KOPT-K1 (cell line): ENCODE measurements around the gene TRAF3.

ENCODE experiments used
- H3K27ac ChIP-seq: fragments of 200-600 bp; sonication (generic); 2 replicates; pipeline ENCODE4 v1.5.1; 2016; ENCODE audit warnings: antibody characterized with exemption, mild to moderate bottlenecking, low read depth, low read length; ENCODE audit not compliant: poor library complexity, severe bottlenecking
- H3K36me3 ChIP-seq: fragments of 200-600 bp; sonication (generic); 2 replicates; pipeline ENCODE4 v1.5.1; 2017; ENCODE audit warnings: antibody characterized with exemption, mild to moderate bottlenecking, low read length, moderate library complexity; ENCODE audit not compliant: insufficient read depth
- H3K9me3 ChIP-seq: fragments of 200-600 bp; sonication (generic); 2 replicates; pipeline ENCODE4 v1.5.1; 2017; ENCODE audit warnings: antibody characterized with exemption, low read length, mild to moderate bottlenecking; ENCODE audit not compliant: insufficient read depth, poor library complexity, severe bottlenecking

The TRAF3 gene

DNA sequence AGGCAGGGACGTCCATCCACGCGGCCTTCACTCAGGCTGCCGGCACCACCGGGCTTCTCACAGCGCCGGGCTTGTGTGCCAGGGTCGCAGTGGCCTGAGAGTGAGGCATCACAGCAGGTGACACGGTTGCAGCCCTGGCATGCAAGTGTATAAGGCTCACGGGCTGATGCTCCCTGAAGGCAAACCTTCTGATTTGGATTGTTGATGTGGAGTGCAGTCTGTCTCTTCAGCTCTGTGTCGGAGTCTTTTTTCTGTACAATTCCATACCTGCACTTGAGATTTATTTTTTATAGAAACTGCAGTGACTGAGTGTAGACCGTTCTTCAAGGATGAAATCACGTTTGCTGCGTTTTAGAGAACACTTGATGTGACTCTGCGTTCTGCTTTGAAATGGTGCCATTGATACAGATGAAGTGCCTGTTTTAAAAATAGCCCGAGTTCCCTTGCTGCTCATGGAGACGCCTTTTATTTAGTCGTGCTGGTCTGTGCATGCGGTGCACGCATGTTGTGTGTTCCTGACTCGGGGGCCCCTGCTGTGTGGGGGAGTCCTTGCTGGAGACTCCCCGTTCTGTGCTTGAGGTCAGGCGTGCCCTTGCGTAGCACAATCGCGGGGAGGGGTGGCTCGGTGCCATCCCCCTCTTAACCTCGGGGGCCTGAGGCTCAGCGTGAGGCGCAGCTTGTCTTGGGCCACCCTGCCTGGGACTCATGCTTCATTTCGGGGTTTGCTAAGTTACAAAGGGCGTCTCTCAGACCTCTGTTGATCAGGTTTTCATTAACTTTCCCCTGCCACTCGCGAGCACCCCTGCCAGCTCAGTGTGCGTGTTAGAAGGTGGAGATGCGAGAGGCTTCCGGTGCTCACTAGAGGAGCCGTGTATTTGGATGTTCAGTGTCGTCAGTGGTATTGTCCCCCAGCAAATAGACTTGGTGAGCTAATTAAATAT lies 123.7 kb downstream of the TRAF3 start:
- Histone ChIP-seq H3K36me3 (peaks cover 82% of the 10 kb centered on the region), H3K9me3 (no peaks in the 10 kb centered on the region), H3K27ac (no peak overlapping the region)

DNA sequence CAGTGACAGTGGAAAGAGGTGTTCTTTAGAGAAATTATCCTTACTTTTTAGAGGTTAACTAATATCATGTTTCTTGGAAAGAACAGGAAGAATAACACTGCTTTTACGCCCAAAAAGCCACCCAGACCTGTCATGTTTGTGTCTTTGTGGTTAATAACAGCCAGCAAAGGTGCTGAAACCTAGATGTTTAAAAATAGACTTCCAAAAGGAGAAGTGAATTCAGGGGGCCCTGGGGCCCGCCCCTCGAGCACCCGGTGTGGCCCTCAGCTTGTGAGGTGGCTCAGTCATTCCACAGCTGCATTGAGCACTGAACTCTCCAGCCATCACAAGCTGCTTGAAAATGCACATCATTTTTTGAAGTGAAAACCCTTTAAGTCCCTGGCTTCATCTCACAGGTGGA lies 124.4 kb downstream of the TRAF3 start:
- Histone ChIP-seq H3K9me3 (no peaks in the 10 kb centered on the region), H3K27ac (peak overlapping the region; percentile 16), H3K36me3 (peaks cover 83% of the 10 kb centered on the region)

DNA sequence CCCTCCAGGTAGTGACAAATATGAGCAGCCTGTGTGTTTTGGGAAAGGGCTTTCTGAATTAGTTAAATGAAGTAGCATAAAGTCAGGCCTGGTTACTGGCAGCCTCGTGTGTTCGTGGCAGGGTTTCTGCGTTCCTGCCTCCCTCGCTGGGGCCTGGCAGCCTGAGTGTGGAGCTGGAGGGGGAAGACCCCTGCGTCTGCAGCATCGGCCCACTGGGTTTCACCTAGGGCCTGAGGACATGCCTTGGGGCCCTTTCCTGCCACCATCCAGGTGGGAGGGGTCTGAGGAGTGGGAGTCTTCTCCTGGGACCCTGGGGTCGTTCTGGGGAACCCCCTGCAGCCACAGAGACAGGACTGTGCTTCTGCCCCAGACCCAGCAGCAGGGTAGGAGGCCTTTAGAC lies 124.8 kb downstream of the TRAF3 start:
- Histone ChIP-seq H3K36me3 (peaks cover 83% of the 10 kb centered on the region), H3K27ac (peak overlapping the region; percentile 16), H3K9me3 (no peaks in the 10 kb centered on the region)

DNA sequence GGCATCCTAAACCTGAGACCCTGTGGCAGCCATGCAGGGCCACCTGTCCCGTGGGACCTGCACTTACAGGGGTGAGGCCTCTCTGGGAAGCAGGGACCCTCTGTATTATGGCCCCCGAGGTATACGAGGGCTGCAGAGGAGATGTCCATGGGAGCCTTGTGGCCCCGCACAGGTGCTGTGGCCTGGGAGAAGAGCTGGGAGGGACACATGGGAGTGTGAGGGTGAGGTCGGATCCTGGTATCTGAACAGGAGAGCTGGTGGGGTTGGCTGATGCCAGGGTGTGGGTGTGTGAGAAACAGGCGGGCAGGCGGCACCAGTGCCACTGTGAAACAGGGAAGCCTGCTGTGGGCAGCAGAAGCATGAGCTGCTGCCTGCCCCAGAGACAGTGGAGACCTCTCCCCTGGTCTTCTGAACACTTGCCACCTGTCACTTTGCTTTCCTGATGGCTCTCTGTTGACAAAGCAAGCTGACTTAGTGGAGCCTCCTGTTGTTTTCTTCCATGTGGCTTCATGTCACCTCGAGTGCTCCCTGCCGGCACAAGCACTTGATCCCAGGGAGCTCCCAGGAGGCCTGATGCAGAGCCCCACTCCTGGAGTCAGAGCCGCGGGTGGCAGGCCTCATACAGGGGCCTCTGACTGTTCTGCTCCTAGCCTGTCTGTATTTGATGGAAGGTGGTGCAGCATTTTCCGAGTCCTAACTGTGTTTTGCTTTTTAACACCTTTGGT lies 125.4 kb downstream of the TRAF3 start:
- Histone ChIP-seq H3K36me3 (peaks cover 83% of the 10 kb centered on the region), H3K27ac (no peak overlapping the region), H3K9me3 (no peaks in the 10 kb centered on the region)

DNA sequence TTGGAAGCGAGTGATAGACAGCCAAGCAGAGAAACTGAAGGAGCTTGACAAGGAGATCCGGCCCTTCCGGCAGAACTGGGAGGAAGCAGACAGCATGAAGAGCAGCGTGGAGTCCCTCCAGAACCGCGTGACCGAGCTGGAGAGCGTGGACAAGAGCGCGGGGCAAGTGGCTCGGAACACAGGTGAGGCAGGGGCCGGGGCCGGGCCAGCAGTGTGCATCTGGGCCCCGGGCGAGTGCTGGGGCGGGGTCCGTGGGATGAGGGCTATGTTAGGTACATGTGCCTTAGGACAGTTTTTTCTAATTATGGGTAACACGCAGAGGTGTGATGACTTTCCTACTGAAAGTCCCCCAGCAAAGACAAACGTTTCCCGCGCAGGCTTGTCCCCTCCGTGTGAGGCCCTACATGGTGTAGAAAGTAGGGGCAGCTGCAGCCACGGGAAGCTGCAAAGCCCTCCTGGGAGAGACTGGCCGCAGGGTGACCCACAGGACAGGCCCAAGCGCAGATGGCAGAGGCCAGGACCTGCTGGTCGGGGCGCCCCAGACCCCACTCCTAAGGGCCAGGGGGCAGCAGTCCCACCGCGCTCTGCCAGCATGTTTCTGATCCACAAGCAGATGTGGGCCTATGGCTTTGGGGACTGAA lies 126.1 kb downstream of the TRAF3 start:
- H3K36me3 ChIP-seq = peaks cover 80% of the 10 kb centered on the region
- no peak overlapping the region for H3K27ac ChIP-seq
- no peaks in the 10 kb centered on the region for H3K9me3 ChIP-seq

DNA sequence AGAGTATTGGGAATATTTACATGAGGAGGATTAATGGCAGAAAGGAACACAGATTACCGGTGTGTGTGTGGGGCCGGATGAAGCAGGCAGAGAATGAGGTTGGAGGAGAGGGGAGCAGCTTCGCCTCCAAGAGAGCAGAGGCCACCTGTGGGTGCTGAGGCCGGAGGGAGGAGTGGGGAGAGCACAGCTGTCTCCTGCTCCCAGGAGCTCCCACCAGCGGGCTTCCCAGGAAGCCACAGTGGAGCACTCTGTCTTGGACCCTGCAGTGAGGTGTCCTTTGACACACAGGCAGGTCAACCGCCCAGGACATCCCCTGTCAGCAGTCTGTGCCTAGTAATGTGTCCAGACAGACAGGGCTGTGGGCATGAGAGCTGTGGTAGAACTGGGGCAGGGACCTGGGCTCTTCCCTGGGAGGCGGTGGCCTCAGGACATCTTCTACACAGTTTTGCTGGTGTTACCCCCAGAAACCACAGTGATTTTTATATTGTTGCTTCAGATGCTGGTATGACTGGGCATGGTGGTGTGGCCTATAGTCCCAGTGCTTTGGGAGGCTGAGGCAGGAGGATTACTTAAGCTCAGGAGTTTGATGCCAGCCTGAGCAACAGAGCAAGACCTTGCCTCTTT lies 126.8 kb downstream of the TRAF3 start:
- Histone ChIP-seq H3K9me3 (no peaks in the 10 kb centered on the region), H3K27ac (no peak overlapping the region), H3K36me3 (peaks cover 74% of the 10 kb centered on the region)

DNA sequence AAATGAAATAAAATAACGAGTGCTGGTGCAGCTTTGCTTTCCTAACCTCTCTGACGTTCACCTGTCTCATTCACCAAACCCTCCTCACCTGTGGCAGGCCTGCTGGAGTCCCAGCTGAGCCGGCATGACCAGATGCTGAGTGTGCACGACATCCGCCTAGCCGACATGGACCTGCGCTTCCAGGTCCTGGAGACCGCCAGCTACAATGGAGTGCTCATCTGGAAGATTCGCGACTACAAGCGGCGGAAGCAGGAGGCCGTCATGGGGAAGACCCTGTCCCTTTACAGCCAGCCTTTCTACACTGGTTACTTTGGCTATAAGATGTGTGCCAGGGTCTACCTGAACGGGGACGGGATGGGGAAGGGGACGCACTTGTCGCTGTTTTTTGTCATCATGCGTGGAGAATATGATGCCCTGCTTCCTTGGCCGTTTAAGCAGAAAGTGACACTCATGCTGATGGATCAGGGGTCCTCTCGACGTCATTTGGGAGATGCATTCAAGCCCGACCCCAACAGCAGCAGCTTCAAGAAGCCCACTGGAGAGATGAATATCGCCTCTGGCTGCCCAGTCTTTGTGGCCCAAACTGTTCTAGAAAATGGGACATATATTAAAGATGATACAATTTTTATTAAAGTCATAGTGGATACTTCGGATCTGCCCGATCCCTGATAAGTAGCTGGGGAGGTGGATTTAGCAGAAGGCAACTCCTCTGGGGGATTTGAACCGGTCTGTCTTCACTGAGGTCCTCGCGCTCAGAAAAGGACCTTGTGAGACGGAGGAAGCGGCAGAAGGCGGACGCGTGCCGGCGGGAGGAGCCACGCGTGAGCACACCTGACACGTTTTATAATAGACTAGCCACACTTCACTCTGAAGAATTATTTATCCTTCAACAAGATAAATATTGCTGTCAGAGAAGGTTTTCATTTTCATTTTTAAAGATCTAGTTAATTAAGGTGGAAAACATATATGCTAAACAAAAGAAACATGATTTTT lies 128.2 kb downstream of the TRAF3 start:
- peaks cover 63% of the 10 kb centered on the region for H3K36me3 ChIP-seq
- no peaks in the 10 kb centered on the region for H3K9me3 ChIP-seq
- no peak overlapping the region for H3K27ac ChIP-seq

DNA sequence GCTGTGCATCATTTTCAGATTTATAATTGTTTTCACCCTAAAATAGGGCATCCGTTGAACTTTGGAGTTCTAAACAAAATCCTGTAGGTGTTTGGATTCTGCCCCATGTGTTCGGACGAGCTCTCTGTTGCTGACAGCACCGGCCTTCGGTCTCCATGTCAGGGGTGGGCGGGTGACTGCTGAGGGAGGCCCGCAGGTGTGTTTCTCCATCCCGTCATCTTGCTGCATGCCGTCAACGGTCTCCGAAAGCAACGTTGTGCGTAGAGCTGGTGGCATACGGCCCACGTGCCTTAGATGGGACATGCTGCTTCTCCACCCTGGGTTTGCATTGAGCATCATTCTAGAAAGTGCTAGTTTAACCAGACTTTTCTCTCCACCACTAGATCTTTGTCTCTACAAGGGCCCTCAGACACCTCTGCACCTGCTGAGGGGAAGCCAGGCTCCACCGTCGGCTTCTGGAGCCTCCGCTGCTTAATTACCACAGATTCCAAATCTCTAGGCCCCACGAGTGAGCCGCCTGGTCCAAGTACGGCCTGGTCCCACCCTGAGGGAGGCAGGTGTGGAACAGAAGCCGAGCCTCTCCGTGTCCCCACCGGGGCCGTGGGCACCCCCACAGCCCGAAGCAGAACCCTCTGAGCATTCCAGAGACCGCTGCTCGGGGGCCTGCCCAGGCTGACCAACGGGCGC lies 129.5 kb downstream of the TRAF3 start:
- H3K36me3 ChIP-seq = peaks cover 62% of the 10 kb centered on the region
- no peak overlapping the region for H3K27ac ChIP-seq
- no peaks in the 10 kb centered on the region for H3K9me3 ChIP-seq

DNA sequence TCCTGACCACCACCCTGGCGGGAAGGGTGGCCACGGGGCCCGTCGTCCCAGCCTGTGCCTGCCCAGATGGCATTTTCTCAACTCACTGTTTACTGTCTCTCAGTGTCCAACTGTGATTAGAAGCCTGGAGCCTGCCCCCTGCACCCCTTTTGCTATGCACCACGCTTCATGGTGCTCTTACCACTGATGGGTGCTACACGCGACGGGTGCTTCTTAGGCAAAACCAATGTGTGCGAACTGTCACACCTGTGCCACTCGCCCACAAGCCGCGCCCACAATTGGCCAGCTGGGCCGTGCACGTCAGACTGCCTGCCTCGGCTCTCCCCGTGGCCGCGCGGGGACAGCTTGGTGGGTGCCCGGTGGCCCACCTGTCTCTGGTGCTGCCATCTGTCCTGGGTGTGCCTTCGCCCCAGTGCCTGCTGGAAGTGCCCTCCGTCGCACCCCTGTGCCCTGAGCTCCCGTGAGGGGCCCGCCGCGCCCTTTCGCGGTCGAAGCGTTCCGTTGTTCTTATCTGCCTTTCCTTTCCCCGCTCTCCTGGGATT lies 130.1 kb downstream of the TRAF3 start:
- H3K36me3 ChIP-seq = peaks cover 61% of the 10 kb centered on the region
- no peaks in the 10 kb centered on the region for H3K9me3 ChIP-seq
- no peak overlapping the region for H3K27ac ChIP-seq

DNA sequence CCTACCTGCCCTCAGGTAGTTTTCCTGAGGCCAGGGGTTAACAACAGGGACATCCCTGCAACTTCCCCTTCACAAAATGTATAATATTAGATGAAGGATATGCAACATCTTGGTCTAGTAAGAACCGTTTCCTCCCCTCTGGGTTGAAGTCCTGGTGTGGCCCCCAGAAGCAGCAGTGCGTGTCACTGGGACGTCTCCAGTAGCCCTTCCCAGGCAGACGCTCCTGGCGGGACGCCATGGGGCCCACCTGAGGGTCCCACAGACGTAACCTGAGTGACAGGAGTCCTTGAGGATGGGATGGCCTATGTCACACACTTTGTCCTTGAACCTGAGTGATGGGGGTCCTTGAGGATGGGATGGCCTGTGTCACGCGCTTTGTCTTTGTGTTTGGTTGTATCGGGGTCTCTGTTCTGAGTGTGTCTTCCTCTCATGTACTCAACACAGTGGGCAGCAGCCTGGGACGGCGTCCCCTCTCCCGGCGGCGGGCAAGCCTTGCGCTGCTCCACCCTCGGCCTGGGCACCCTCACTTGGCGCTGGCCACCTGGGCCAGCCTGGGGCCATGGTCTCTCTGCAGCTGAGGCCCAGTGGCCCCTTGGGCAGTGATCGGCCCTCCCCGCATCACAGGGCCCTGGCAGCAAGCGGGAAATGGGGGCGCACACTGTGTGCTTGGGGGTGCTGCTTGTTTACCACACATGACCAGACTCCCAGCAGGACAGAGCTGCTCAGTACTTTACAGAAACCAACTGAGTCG lies 130.9 kb downstream of the TRAF3 start:
- H3K9me3 ChIP-seq = no peaks in the 10 kb centered on the region
- peaks cover 53% of the 10 kb centered on the region for H3K36me3 ChIP-seq
- no peak overlapping the region for H3K27ac ChIP-seq

DNA sequence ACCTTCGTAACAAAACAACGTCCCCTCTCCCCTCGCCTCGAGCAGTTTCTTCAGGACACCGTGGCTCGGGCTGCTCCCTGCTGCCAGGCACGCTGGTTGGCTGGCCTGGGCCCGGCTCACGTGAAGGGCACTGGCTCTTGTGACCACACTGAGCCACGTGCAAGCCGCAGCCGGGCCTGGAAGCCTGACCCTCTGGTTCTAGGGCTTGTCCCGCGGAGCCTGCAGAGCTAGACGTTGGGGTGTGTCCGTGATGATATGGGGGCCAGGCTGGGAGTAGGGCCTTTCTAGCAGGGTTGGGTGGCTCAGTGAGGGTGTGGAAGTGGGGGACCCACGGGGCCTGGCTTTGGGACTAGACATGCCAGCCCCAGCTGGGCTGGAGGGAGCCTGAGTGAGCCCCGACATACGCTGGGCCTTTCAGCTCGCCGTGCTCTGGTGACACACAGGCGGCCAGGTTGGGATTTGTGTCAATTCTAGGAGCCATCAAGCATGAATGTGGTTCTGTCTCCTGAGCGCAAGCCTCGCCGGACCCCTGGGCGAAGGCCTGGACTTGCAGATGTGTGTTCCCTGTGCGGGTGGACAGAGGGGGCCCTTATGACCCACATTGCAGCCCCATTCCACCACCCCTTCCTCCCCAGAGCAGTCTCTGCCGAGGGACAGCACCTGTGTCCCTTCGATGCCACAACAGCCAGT lies 131.7 kb downstream of the TRAF3 start:
- Histone ChIP-seq H3K9me3 (no peaks in the 10 kb centered on the region), H3K27ac (no peak overlapping the region), H3K36me3 (peaks cover 46% of the 10 kb centered on the region)

DNA sequence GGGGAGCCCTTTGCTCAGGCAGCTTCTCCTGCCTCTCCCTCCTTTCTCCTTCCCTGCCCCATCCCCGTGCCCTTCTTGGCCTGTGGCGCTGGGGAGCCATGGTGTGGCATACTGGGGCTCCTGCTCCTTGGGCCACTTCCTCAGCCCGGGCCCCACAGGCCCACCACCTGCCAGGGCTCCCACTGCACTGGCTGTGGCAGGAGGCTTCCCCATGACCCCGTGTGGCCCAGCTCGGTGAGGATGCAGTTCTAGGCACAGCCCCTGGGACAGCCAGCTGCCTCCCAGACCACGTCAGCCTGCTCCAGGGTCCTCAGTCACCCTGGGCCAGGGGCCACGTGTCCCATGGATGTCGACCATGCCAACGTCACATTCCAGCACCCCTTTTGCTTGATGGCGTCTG lies 132.2 kb downstream of the TRAF3 start:
- H3K36me3 ChIP-seq = peaks cover 40% of the 10 kb centered on the region
- H3K9me3 ChIP-seq = no peaks in the 10 kb centered on the region
- no peak overlapping the region for H3K27ac ChIP-seq
